Large intestine (tissue), 3 donors: ENCODE results near the gene CELF4. TPM values are rescaled to one million over a fixed set of nuclear protein-coding genes. Genes with fewer than 3 reads are reported as not detected.

Experiments used
- DNase-seq, 2 donors: peaks; one replicate each; pipeline versions ENCODE4 v3.0.0 to v3.0.0-alpha.2; 2013
- H3K27ac ChIP-seq: one replicate; pipeline ENCODE4 v1.5.1; 2013; ENCODE audit warnings: low read length
- H3K27me3 ChIP-seq: 2 replicates; pipeline ENCODE4 v1.6.1; 2013; ENCODE audit warnings: low read length; ENCODE audit not compliant: control insufficient read depth, insufficient read depth
- H3K36me3 ChIP-seq: 2 replicates; pipeline ENCODE4 v1.6.1; 2013; ENCODE audit warnings: low read length; ENCODE audit not compliant: control insufficient read depth, insufficient read depth
- H3K4me1 ChIP-seq: one replicate; pipeline ENCODE4 v1.6.1; 2013; ENCODE audit warnings: low read length; ENCODE audit not compliant: control insufficient read depth, insufficient read depth
- H3K4me3 ChIP-seq: one replicate; pipeline ENCODE4 v1.5.1; 2013; ENCODE audit warnings: low read length
- H3K9me3 ChIP-seq: one replicate; pipeline ENCODE4 v1.6.1; 2013; ENCODE audit warnings: mild to moderate bottlenecking, low read depth, low read length, moderate library complexity; ENCODE audit not compliant: control insufficient read depth
- WGBS: methylation state at CpG from one replicate; pipeline ENCODE4 v1.1.5; 2013; ENCODE audit warnings: low lambda C conversion rate; ENCODE audit not compliant: insufficient coverage; 5-methylcytosine and 5-hydroxymethylcytosine counted together
- polyA plus RNA-seq: library from polyadenylated mRNA; unstranded; fragments of 120-200 nt; gene quantifications from one replicate; pipeline ENCODE4 v1.2.1, GENCODE V29; 2013

CELF4 gene
- polyA plus RNA-seq, 1 donor, result 16.2 TPM

- peaks cover 26% of the 10 kb centered on the region for H3K27me3 ChIP-seq
- no CpG with 5 or more reads among the region's 3 CpGs for WGBS
- H3K4me1 ChIP-seq, result peaks cover 29% of the 10 kb centered on the region
- no peaks in the 10 kb centered on the region for H3K36me3 ChIP-seq
- peak overlapping the region; percentile 59 for H3K4me3 ChIP-seq
- H3K27ac ChIP-seq, result no peak overlapping the region
- DNase-seq, result peak in 1 of 2 donors; percentile 22
- H3K9me3 ChIP-seq, result no peaks in the 10 kb centered on the region
These were observed 313.3 kb downstream of the CELF4 start for GRCh38 chr18:37252342-37252741.

DNA sequence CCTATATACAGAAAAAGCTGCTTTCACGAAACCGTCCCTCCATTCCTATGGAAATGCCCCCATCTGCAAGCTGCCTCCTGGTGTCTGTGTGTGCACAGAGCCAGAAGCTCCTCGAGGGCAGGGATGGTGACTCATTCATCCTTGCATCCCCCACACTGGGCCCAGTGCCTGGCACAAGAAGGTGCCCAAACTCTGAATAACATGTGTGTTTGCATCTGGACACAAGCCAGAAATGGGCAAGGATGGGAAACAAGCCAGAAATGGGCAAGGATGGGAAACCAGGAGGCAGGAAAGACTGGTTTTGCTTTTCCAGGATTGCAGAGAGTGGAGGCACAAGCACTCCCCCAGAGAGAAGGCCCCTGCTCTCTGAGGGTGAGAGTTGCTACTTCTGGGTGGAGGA is 313.9 kb downstream of the CELF4 start:
- no CpG with 5 or more reads among the region's 3 CpGs for WGBS
- no peaks in the 10 kb centered on the region for H3K9me3 ChIP-seq
- H3K27me3 ChIP-seq, result peaks cover 22% of the 10 kb centered on the region
- H3K4me1 ChIP-seq, result peaks cover 29% of the 10 kb centered on the region
- no peak overlapping the region for H3K27ac ChIP-seq
- no peaks in the 10 kb centered on the region for H3K36me3 ChIP-seq
- DNase-seq, result no peak
- no peak overlapping the region for H3K4me3 ChIP-seq

- Histone ChIP-seq H3K36me3 (no peaks in the 10 kb centered on the region), H3K9me3 (no peaks in the 10 kb centered on the region), H3K27ac (no peak overlapping the region), H3K27me3 (peaks cover 13% of the 10 kb centered on the region), H3K4me1 (peaks cover 29% of the 10 kb centered on the region), H3K4me3 (no peak overlapping the region)
- no CpG with 5 or more reads among the region's 6 CpGs for WGBS
- DNase-seq, result peak; percentile 42 to 80
These were observed 315.5 kb downstream of the CELF4 start for GRCh38 chr18:37249895-37250618.

DNA sequence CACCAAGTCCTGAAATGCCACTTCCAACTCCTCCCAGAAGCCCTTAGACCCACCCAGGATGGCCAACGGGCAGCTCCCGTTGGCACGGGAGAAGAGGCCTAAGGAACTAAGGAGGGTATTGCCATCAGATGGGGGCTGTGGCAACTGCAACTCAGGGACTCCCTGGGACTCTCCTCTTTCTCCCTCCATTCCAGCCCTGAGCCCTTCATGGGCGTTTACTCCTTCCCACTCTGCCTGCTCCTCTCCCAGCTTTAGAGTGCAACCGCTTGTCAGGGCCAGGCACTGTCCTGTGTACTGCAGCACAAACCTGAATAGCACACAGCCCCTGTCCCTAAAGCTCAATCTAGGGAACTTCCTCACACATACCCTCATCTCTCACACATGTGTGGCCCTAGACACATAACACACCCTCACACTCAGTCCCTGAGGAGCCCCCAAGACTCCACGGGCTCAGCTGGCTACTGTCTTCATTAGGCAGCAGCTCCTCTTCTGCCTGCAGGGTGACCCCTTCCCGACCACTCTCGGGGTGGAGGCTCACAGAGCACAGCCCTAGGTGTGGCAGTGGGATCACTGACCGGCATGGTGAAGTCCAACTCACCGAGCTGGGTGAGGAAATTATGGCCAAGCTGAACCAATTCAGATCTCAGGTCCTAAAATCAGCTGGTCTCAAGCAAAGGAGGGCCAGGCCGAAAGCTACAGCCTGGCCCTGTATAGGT is 316.3 kb downstream of the CELF4 start:
- peaks cover 7% of the 10 kb centered on the region for H3K27me3 ChIP-seq
- no peak overlapping the region for H3K4me3 ChIP-seq
- H3K27ac ChIP-seq, result no peak overlapping the region
- H3K4me1 ChIP-seq, result peaks cover 26% of the 10 kb centered on the region
- no peaks in the 10 kb centered on the region for H3K9me3 ChIP-seq
- no peak for DNase-seq
- no CpG with 5 or more reads among the region's 11 CpGs for WGBS
- peaks cover 2% of the 10 kb centered on the region for H3K36me3 ChIP-seq

DNA sequence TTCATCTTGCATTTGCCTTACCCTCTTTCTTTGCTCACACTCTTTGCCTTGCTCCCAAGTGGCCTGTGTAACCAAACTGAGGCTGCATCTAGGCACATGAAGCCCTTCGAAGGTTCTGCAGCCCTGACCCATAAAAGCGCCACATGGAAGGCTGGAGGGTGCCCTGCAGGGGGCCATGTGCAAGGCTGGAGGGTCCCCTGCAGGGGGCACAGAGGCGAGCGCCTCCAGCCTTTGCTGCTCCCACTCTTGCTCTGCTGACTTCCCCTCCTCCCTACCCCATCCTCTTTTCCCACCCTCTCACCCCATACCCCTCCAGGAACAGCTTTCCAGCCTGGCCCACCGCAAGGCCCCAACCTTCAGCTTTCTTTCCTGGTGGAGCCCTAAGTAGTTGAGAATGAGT is 317.3 kb downstream of the CELF4 start:
- no CpG with 5 or more reads among the region's 5 CpGs for WGBS
- Histone ChIP-seq H3K36me3 (peaks cover 2% of the 10 kb centered on the region), H3K4me1 (peaks cover 24% of the 10 kb centered on the region), H3K27me3 (peaks cover 5% of the 10 kb centered on the region), H3K4me3 (no peak overlapping the region), H3K9me3 (no peaks in the 10 kb centered on the region), H3K27ac (no peak overlapping the region)
- no peak for DNase-seq

DNA sequence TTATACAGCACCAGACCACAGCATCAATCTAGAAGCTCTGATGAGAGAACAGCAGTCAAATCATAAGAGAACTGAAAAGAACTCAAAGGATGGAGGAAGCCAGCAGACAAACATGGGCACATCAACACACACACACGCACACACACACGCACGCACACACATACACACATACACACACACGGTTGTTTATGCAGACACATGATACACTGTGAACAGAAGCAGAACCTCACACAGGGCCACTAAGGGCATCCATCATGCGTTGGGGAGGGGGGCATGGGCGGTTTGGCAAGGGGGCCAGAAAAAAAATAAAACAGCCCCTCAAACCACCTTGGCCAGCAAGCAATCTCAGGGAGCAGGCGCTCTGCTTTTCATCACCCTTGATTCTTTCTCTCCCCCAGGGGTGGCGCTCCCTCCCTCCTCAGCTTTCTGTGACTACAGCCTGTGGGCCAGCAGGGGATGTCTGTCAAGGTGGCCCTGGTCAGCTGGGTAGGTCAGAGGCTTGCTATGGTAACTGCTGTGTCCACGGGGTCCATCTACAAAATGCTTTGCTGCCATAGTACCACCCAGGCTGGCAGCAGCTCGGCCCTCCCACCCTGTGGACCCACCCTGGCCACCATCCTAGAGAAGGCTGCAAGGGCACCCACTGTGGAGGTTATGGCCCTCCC is 318.0 kb downstream of the CELF4 start:
- no peak for DNase-seq
- WGBS, result no CpG with 5 or more reads among the region's 10 CpGs
- H3K36me3 ChIP-seq, result peaks cover 2% of the 10 kb centered on the region
- no peaks in the 10 kb centered on the region for H3K9me3 ChIP-seq
- H3K27ac ChIP-seq, result no peak overlapping the region
- H3K27me3 ChIP-seq, result no peaks in the 10 kb centered on the region
- H3K4me1 ChIP-seq, result peaks cover 17% of the 10 kb centered on the region
- H3K4me3 ChIP-seq, result no peak overlapping the region

DNA sequence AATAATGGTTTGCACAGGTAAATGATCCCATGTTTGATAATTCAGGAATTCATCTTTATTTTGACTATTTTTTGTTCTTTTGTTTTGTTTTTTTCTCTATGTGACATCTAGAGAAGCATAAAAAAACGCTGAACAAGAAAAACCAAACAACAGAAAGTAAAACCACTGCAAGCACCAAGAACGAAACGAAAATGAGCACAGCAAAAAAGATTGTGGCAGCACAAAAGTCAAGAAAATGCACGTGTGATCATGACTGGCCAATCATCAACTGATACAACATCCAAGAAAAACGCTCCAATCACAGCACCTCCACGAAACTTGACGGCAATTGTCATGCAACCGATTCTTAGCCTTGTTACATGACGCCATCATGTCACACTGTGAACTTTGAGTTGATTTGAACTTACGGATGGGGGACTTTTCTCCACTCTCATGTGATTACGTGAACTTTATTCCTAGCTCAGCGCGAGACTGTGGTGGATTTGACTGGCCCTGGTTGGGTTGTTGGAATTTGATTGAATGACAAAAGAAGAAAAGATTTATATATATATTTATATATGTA is 318.7 kb downstream of the CELF4 start:
- H3K27me3 ChIP-seq, result no peaks in the 10 kb centered on the region
- no peak overlapping the region for H3K4me3 ChIP-seq
- H3K4me1 ChIP-seq, result peaks cover 12% of the 10 kb centered on the region
- H3K36me3 ChIP-seq, result peaks cover 2% of the 10 kb centered on the region
- no peak overlapping the region for H3K27ac ChIP-seq
- no peaks in the 10 kb centered on the region for H3K9me3 ChIP-seq
- no peak for DNase-seq
- WGBS, result 84% methylated on average over 5 of the region's 13 CpGs

DNA sequence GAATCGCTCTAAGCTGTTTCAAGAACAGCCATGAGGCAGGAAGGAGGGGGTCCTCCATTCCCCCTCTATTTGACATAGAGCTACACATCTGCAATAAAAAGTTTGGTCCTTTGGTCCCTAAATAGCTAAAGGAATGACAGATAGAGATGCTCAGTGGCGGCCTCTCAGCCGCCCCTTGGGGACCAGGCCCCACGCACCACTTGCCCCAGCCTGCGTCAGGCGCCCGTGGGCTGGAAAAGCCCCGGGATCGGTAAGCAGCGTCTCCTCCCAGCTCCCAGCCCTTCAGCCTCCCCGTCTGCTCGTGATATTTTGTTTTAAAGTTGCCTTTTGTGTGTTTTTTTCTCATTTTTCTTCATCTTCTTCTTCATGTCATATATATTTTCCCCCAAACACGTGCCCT is 321.0 kb downstream of the CELF4 start:
- Histone ChIP-seq H3K36me3 (peaks cover 2% of the 10 kb centered on the region), H3K27ac (no peak overlapping the region), H3K4me1 (peaks cover 3% of the 10 kb centered on the region), H3K4me3 (no peak overlapping the region), H3K9me3 (no peaks in the 10 kb centered on the region), H3K27me3 (no peaks in the 10 kb centered on the region)
- no peak for DNase-seq
- 100% methylated on average over 6 of the region's 13 CpGs for WGBS

DNA sequence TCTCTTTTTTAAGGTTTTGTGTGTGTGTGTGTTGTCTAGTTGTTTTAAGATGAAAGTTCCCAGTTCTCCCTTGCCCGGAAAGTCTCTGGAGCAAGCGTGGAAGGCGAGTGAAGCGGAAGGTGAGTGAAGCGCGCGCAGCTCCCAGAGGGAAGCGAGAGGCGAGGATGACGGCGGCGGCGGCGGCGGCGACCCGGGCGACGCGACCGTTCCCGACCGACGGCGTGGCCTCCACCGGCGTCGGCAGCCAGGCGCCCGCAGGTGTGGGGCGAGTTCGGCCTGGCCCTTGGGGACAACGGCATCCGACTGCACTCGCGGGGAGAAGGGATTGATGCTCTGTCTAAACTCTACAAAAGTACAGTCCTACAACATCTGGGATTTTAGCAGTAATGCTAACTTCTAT is 321.9 kb downstream of the CELF4 start:
- H3K27me3 ChIP-seq, result no peaks in the 10 kb centered on the region

DNA sequence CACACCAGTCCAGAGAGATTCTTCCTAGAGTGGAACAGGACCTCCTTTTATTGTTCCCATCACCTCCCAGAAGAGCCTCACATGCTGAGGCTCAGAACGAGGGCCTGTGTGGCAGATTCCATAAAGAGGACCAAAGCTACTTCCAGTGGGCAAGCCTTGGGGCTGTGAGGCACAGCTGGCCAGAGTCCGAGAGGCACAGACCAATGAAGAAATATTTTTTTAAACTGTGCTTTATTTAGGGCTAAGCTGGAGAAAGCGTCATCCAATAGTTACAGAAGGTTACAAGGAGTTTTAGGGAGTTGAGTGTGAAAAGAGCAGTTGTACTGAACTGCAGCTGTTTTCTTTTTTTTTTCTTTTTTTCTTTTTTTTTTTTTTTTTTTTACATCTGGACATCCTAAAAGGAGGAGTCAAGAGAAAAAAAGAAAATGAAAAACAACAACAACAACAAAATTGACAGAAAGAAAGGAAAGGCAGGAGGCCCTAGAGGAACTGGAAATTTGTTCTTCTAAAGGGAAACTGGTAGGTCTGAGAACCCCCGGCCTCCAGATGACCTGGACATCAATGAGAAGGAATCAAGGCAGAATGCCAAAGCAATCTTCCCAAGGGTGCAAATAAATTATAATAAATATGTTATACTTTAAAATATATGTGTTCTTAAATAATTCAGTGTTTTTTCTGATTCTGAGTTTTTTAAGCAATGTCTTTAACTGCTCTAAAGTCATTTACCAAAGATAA is 322.6 kb downstream of the CELF4 start:
- 90% methylated on average over 2 of the region's 4 CpGs for WGBS
- H3K4me3 ChIP-seq, result no peak overlapping the region

More for the DNA sequence above, 321.9 kb downstream of the CELF4 start:
- DNase-seq, result no peak
- no peaks in the 10 kb centered on the region for H3K4me1 ChIP-seq
- H3K27ac ChIP-seq, result no peak overlapping the region
- peaks cover 2% of the 10 kb centered on the region for H3K36me3 ChIP-seq
- H3K9me3 ChIP-seq, result no peaks in the 10 kb centered on the region
- WGBS, result 70% methylated on average over 2 of the region's 36 CpGs
- H3K4me3 ChIP-seq, result no peak overlapping the region

More for the DNA sequence above, 322.6 kb downstream of the CELF4 start:
- Histone ChIP-seq H3K27ac (no peak overlapping the region), H3K36me3 (peaks cover 2% of the 10 kb centered on the region), H3K27me3 (no peaks in the 10 kb centered on the region), H3K9me3 (no peaks in the 10 kb centered on the region), H3K4me1 (no peaks in the 10 kb centered on the region)
- DNase-seq, result no peak
